ENCODE measurements around the gene DYNC1I2. TPM values are rescaled to one million over a fixed set of nuclear protein-coding genes. Genes with fewer than 3 reads are reported as not detected.
"Not testable (repeated sequence)": the region's sequence is repeated elsewhere in the genome, so short reads cannot be mapped to it uniquely, and the experiment has no call there.

Gene DYNC1I2
- total RNA-seq, 1 donor from 2014 or later = 136 TPM

DNA sequence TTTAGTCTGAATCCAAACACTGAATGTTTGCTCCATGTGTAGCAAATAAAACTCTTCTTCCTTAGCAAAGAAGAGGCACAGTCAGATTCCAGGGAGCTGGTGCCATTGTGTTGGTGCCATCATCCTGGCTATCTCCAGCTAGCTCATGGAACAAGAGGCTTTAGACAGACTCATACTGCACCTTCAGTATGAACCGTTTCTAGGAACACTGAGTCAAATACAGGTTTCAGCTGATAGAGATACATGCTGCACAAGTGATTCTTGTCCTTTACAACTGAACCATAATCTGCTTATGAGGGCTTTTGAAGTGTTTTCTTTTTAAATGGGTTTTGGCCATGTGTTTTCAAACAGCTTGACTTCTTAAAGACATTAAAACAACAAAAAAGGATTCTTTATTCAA, 57.9 kb downstream of the DYNC1I2 start:
- DNase-seq (ENCODE audit: low spot score) = no peak
- H3K27ac Mint-ChIP-seq (ENCODE audit: unreplicated experiment) = no peak overlapping the region
- H3K4me1 Mint-ChIP-seq (ENCODE audit: low read depth) = peaks cover 16% of the 10 kb centered on the region
- no peaks in the 10 kb centered on the region for H3K9me3 Mint-ChIP-seq (ENCODE audit: low read depth)
- no peak overlapping the region for H3K4me3 Mint-ChIP-seq (ENCODE audit: unreplicated experiment)
- TF ChIP-seq, protein P1, sequence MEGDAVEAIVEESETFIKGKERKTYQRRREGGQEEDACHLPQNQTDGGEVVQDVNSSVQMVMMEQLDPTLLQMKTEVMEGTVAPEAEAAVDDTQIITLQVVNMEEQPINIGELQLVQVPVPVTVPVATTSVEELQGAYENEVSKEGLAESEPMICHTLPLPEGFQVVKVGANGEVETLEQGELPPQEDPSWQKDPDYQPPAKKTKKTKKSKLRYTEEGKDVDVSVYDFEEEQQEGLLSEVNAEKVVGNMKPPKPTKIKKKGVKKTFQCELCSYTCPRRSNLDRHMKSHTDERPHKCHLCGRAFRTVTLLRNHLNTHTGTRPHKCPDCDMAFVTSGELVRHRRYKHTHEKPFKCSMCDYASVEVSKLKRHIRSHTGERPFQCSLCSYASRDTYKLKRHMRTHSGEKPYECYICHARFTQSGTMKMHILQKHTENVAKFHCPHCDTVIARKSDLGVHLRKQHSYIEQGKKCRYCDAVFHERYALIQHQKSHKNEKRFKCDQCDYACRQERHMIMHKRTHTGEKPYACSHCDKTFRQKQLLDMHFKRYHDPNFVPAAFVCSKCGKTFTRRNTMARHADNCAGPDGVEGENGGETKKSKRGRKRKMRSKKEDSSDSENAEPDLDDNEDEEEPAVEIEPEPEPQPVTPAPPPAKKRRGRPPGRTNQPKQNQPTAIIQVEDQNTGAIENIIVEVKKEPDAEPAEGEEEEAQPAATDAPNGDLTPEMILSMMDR (IDR thresholded peaks at IDR 0.05) = no peak
- H3K36me3 Mint-ChIP-seq (ENCODE audit: low read depth) = peaks cover 26% of the 10 kb centered on the region
- no peaks in the 10 kb centered on the region for H3K27me3 Mint-ChIP-seq (ENCODE audit: low read depth)

DNA sequence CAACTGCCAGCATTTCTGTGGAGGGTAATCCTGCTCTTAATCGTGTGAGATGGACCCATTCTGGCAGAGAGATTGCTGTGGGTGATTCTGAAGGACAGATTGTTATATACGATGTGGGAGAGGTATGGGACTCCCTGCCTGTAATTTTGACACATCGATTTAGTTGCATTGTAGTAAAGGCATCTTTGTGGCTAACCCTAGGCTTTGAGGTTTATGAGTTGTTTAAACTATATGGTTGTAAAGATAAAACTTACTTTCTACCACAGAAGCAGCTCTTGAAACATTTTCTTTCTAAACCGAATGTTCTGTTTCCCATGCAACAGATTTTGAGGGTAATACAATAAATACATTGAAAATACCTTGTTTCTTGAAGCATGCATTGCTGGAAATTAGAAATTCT, 58.5 kb downstream of the DYNC1I2 start:
- H3K27ac Mint-ChIP-seq (ENCODE audit: unreplicated experiment) = no peak overlapping the region
- H3K4me3 Mint-ChIP-seq (ENCODE audit: unreplicated experiment) = no peak overlapping the region
- peaks cover 28% of the 10 kb centered on the region for H3K36me3 Mint-ChIP-seq (ENCODE audit: low read depth)
- no peaks in the 10 kb centered on the region for H3K9me3 Mint-ChIP-seq (ENCODE audit: low read depth)
- TF ChIP-seq, protein P1 (IDR thresholded peaks at IDR 0.05) = no peak
- H3K27me3 Mint-ChIP-seq (ENCODE audit: low read depth) = no peaks in the 10 kb centered on the region
- no peak for DNase-seq (ENCODE audit: low spot score)
- peaks cover 11% of the 10 kb centered on the region for H3K4me1 Mint-ChIP-seq (ENCODE audit: low read depth)

DNA sequence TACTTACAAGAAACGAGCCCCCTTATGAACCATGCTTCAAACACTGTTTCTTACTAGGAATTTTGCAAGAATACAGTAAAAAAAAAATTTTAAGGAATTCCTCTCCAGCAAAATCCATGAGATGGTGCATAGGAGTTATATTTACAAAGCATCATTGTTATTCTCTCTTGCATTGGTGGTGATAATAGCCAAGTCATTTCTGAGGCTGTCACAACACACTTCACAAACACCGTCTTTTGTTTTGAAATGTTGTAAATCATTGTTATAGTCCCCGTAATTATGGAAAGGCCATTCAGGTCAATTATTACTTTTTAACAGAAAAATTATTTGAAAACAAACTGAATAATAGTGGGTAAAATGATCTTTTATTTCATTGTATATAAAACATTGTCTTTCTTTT, 60.1 kb downstream of the DYNC1I2 start:
- peaks cover 3% of the 10 kb centered on the region for H3K4me1 Mint-ChIP-seq (ENCODE audit: low read depth)
- H3K27ac Mint-ChIP-seq (ENCODE audit: unreplicated experiment) = no peak overlapping the region
- no peak overlapping the region for H3K4me3 Mint-ChIP-seq (ENCODE audit: unreplicated experiment)
- peaks cover 25% of the 10 kb centered on the region for H3K36me3 Mint-ChIP-seq (ENCODE audit: low read depth)
- TF ChIP-seq, protein P1 (IDR thresholded peaks at IDR 0.05) = no peak
- no peaks in the 10 kb centered on the region for H3K9me3 Mint-ChIP-seq (ENCODE audit: low read depth)
- DNase-seq (ENCODE audit: low spot score) = no peak
- H3K27me3 Mint-ChIP-seq (ENCODE audit: low read depth) = no peaks in the 10 kb centered on the region

DNA sequence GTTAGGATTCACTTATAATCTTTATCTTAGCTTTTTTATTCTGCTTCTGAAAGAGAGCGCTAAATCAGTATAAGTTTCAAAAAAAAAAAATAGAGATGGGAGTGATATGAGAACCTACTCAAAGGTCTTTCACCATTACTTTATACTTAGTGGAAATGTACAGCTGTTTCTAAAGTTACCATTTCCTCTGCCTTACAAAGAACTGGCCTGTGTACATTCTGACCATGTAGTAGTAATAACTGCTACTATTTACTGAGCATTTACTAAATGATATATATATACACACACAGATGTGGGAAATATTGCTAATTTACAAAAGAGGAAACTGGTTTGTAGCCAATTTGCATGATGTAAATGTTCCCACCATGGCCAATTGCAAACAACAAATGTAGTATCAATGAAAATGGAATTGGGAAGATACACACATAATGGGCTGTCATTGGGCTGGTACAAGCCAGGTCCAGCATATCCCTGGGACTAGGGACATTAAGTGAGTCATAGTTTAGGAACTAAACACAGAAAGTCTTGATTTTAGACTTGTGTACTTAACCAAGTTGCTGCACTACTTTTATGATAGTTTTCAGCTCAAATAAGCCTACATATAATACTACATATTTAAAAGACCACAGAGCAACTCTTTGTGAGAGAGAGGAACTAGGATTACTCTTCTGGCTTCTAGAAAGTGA, 67.1 kb downstream of the DYNC1I2 start:
- H3K36me3 Mint-ChIP-seq (ENCODE audit: low read depth) = peaks cover 31% of the 10 kb centered on the region
- no peak for DNase-seq (ENCODE audit: low spot score)

DNA sequence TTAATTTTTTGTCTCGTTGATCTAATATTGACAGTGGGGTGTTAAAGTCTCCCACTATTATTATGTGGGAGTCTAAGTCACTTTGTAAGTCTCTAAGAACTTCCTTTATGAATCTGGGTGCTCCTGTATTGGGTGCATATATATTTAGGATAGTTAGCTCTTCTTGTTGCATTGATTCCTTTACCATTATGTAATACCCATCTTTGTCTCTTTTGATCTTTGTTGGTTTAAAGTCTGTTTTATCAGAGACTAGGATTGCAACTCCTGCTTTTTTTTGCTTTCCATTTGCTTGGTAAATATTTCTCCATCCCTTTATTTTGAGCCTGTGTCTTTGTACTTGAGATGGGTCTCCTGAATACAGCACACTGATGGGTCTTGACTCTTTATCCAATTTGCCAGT, 71.5 kb downstream of the DYNC1I2 start:
- Mint-ChIP-seq H3K36me3 (ENCODE audit: low read depth) (peaks cover 47% of the 10 kb centered on the region), H3K4me1 (ENCODE audit: low read depth) (peaks cover 19% of the 10 kb centered on the region)
- DNase-seq (ENCODE audit: low spot score); H3K9me3 Mint-ChIP-seq (ENCODE audit: low read depth); H3K27me3 Mint-ChIP-seq (ENCODE audit: low read depth); H3K27ac Mint-ChIP-seq (ENCODE audit: unreplicated experiment); H3K4me3 Mint-ChIP-seq (ENCODE audit: unreplicated experiment): not testable (repeated sequence)

More for the DNA sequence above, 67.1 kb downstream of the DYNC1I2 start:
- Mint-ChIP-seq H3K4me1 (ENCODE audit: low read depth) (peaks cover 9% of the 10 kb centered on the region), H3K27me3 (ENCODE audit: low read depth) (no peaks in the 10 kb centered on the region), H3K9me3 (ENCODE audit: low read depth) (no peaks in the 10 kb centered on the region), H3K4me3 (ENCODE audit: unreplicated experiment) (no peak overlapping the region), H3K27ac (ENCODE audit: unreplicated experiment) (peak overlapping the region; percentile 67)
- TF ChIP-seq, protein P1 (IDR thresholded peaks at IDR 0.05) = no peak

DNA sequence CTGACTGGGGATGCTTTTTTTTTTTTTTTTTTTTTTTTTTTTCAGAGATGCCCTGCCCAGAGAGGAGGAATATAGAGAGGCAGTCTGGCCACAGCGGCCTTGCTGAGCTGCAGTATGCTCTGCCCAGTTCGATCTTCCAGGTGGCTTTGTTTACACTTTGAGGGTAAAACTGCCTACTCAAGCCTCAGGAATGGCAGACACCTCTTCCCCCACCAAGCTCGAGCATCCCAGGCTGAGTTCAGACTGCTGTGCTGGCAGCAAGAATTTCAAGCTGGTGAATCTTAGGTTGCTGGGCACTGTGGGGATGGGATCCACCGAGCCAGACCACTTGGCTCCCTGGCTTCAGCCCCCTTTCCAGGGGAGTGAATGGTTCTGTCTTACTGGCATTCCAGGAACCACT, 73.9 kb downstream of the DYNC1I2 start:
- DNase-seq (ENCODE audit: low spot score); H3K4me3 Mint-ChIP-seq (ENCODE audit: unreplicated experiment); H3K9me3 Mint-ChIP-seq (ENCODE audit: low read depth); H3K27me3 Mint-ChIP-seq (ENCODE audit: low read depth): not testable (repeated sequence)
- Mint-ChIP-seq H3K4me1 (ENCODE audit: low read depth) (peaks cover 10% of the 10 kb centered on the region), H3K27ac (ENCODE audit: unreplicated experiment) (peak overlapping the region; percentile 49), H3K36me3 (ENCODE audit: low read depth) (peaks cover 41% of the 10 kb centered on the region)
